GM18520 (cell line): Measurements from ENCODE around the gene GNAT2.

ENCODE experiments used
- ATAC-seq: cut with Tn5 transposase; IDR thresholded peaks from one replicate; pipeline ENCODE4 v1.9.1; 2021; ENCODE audit not compliant: unreplicated experiment

The GNAT2 gene

GRCh38 chr1:109628540-109629321 lies 9.3 kb upstream of the GNAT2 start:
- ATAC-seq: no peak

GRCh38 chr1:109627692-109628399 lies 8.4 kb upstream of the GNAT2 start:
- ATAC-seq: no peak

GRCh38 chr1:109626682-109627408 lies 7.4 kb upstream of the GNAT2 start:
- no peak for ATAC-seq

GRCh38 chr1:109625601-109626560 lies 6.5 kb upstream of the GNAT2 start:
- ATAC-seq: no peak

GRCh38 chr1:109625176-109625575 lies 5.8 kb upstream of the GNAT2 start:
- no peak for ATAC-seq

GRCh38 chr1:109624201-109625010 lies 5.0 kb upstream of the GNAT2 start:
- ATAC-seq: no peak

GRCh38 chr1:109623601-109624161 lies 4.3 kb upstream of the GNAT2 start:
- ATAC-seq: no peak

- ATAC-seq: no peak
These were observed 3.5 kb upstream of the GNAT2 start for GRCh38 chr1:109622895-109623294.

GRCh38 chr1:109622137-109622892 lies 2.9 kb upstream of the GNAT2 start:
- no peak for ATAC-seq

- no peak for ATAC-seq
These were observed 2.1 kb upstream of the GNAT2 start for GRCh38 chr1:109621379-109622136.

- ATAC-seq: peak; percentile 68
These were observed 1.4 kb upstream of the GNAT2 start for GRCh38 chr1:109620841-109621286.

- ATAC-seq: no peak
These were observed 980 bp upstream of the GNAT2 start for GRCh38 chr1:109620401-109620791.

- no peak for ATAC-seq
These were observed 498 bp downstream of the GNAT2 start for GRCh38 chr1:109618661-109619575.

GRCh38 chr1:109617291-109617801 lies 2.1 kb downstream of the GNAT2 start:
- ATAC-seq: no peak

GRCh38 chr1:109616391-109616790 lies 3.0 kb downstream of the GNAT2 start:
- ATAC-seq: no peak

GRCh38 chr1:109615879-109616278 lies 3.5 kb downstream of the GNAT2 start:
- ATAC-seq: no peak
